Kidney capillary endothelial cell (primary cell): ENCODE results near the gene ZFHX3.

Experiments used
- DNase-seq: peaks from one replicate; pipeline ENCODE4 v3.0.0-alpha.2; 2018; ENCODE audit warnings: low spot score

Gene ZFHX3

GRCh38 chr16:73054813-73055482 is 7.0 kb upstream of the ZFHX3 start:
- no peak for DNase-seq

- DNase-seq = no peak
Measured at GRCh38 chr16:73054498-73054812, 6.5 kb upstream of the ZFHX3 start.

DNA sequence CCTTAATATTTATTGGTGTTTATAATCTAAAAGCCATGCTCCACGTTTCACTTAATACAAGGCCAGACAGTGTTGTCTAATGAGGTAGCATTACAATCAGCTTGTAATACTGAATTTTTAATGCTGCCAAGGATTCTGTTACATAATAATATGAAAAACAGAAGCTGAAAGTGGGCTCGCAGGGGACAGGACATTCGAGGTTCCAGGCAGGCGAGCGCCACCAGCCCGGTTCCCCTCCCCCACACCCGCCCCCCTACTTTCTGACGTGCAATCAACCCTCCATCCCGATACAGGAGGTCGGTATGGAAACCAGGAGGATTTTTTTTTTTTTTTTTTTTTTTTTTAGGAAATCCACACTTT is 6.2 kb upstream of the ZFHX3 start:
- DNase-seq = no peak

DNA sequence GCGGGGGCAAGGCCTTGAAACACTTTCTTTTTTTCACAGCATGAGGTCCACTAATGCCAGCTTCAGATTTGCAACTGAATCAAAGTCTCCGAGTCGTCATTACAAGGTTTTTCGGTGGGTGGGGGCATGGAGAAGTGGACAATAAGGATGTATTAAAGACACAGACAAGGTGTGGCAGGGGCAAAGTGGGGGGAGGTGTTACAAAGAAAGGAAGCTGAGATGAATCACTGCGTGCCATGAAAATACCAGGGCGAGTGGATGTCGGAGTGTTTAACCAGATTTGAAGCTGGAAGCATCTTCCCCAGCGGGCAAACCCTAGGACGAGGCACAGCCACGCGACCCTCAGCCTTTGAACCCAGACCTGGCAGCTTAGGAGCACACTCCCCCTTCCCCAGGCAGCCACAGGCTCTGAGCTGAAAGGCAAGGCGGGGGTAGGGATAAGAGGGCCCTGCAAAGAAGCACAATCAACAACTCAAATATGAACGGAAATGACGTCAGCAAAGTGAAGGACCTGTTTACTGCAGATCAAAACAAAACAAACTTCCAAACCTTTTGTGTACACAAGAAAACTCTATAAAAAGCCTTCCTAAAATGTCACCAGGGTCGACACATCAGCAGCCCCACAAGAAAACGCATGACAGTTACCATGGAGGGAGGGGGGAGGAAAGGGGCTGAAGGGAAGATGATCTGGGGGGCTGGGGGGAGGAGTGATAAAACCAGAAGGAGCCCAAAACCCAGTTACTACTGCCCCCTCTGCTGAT is 5.6 kb upstream of the ZFHX3 start:
- peak; percentile 96 for DNase-seq

DNA sequence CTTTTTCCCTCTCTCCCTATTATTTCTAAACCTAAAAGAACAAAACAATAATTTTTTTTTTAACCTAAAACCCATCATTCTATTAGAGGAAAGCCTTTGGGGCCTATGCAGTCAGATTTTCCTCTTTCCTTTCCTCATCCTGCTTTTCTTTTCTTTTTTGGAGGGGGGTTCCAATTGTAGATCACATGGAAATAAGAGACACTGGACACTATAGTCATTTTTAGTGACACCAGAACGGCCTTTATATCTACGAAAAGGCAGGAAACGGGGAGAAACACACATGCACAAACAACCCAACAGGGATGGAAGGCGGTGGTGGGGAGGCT is 5.1 kb upstream of the ZFHX3 start:
- no peak for DNase-seq

DNA sequence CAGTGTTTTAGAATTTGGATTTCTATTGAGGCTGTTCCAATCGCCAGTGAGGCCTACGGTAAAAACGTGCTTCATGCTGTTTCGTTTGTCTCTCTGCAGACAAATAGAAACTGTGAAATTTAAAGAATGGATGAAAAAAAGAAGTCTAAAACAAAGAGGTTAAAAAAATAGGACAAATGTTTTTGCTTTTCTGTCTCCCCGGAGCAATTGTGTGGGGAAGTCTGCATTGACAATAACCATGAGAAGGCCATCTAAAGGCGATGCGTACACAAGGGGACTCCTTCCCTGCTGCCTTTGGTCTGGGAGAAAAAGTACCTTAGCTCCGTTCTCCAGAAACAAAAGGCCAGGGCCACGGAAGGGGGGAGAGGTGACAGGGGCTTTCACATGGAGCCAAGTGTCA is 4.6 kb upstream of the ZFHX3 start:
- no peak for DNase-seq

- no peak for DNase-seq
Measured at GRCh38 chr16:73051961-73052360, 4.0 kb upstream of the ZFHX3 start.

GRCh38 chr16:73051226-73051625 is 3.3 kb upstream of the ZFHX3 start:
- no peak for DNase-seq

DNA sequence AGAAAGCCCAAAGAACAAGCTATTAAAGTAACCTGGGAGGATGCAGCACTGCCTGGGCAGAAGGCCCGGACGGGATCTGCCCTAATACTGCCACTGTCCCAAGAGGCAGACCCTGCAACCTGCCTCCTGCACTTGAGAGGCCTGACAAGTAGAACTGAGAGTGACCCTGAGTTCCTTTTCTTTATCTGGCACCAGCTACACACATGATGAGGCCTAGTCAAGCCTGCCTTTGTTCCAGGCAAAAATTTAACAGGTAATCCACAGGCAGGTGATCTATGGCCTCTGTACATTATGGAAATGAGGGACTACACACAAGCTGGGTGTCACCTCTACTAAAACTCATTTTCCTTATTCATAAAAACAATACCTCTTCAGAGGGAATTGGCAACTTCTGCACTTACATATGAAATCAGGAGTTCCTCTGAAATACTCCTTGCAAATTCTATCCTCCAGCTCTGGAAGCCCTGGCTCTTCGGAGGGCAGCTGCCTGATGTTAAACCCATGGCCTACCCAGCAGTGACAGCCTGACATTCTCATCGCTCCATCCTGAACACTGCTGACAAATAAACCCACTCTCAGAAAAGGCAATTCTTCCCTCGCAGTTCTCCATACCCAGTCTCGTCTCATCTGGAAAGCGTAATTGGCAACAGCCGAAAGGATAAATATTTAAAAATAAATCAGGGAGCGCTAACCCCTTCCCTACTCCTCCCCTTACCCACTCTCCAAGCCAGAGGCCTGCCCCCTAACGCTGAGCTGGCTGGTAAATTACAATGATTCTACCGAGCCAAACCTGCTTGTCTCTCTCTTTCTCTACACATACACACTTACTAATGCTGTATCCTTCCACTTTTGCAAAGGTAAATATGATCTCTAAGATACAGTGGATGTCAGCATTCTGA is 2.5 kb upstream of the ZFHX3 start:
- DNase-seq = no peak

DNA sequence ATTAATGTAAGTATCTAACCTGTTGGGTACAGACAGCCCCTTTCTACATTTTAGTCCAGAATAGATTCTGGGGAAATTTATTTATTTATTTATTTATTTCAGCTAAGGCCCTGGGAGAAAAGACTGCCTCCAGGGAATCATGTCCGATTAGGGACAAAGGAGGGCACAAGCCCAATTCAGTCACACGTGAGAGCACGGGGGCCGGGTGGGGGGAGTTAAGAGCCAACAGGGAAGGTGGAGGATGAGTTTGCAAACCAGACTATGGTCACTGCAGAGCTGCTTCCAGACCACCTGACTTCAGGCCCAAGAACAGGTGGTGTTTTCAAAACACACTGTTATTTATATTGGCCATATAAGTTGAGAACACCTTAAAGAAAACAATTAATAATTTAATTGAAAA is 1.6 kb upstream of the ZFHX3 start:
- no peak for DNase-seq

- DNase-seq = no peak
Measured at GRCh38 chr16:73049091-73049490, 1.2 kb upstream of the ZFHX3 start.

- no peak for DNase-seq
Measured at GRCh38 chr16:73048292-73049080, 558 bp upstream of the ZFHX3 start.

- no peak for DNase-seq
Measured at GRCh38 chr16:73047221-73047535, 750 bp downstream of the ZFHX3 start.

DNA sequence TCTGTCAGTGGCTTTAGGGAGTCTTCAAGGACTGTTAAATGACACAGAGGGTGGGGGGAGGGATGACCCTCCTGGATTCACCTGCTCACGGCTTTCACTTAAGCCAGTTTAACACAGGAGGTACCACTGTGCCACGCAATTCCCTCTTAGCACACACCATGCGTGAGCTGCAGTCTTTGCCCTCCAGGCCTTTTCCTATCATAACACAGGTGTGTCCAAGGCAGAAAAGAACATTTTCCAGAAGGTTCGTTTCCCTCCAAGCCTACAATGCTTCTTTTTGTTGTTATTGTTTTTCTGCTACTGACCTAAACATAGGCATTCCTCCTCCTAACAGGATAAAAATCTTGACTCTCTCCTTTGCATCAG is 1.1 kb downstream of the ZFHX3 start:
- DNase-seq = no peak

- DNase-seq = no peak
Measured at GRCh38 chr16:73046202-73046848, 1.6 kb downstream of the ZFHX3 start.

DNA sequence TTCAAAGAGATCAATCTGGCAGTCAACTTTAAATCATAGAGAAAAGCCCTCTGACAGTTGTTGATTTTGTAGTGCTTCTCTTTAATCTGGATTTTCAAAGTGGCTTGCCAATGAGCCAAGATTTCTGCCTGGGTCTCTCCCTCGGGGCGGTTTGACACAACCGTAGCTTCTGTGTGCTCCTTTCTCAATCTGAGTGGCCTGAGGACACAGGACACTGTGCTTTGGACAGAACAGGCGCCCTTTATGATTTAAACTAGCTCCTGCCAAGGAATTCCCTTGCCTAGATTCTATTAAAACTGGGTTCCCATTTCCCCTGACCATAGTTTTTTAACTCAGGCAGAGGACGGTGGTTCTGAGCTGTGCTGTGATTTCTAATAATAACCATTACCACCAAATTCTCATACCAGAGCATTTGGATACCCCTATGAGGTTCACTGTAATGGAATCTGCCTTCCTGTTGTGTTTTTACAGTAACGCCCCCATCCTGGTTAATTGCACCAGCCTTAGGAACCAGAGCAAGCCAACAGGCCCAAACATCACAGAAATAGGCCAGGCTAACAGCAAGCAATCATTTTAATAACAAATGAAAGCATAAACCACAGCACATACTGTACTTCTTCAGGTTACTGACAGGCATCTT is 4.0 kb downstream of the ZFHX3 start:
- DNase-seq = no peak

DNA sequence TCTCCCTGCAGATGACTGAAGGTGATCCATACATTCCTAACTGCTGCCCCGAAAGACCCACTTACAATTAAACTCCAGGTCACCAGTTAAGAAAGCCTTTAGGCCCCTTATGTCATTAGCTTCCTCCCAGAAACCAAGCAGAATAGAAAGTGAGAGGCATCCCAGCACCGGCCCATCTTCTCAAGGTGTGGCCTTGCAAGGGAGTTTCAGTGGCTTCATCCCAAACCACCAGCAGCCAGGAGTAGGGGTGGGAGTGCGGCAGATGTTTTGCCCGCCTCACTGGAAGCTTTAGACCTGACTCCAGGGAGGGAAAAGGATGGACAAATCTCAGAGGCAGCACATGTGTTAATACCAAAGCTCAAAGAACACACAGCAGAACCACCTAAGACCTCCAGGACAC is 5.1 kb downstream of the ZFHX3 start:
- DNase-seq = no peak

DNA sequence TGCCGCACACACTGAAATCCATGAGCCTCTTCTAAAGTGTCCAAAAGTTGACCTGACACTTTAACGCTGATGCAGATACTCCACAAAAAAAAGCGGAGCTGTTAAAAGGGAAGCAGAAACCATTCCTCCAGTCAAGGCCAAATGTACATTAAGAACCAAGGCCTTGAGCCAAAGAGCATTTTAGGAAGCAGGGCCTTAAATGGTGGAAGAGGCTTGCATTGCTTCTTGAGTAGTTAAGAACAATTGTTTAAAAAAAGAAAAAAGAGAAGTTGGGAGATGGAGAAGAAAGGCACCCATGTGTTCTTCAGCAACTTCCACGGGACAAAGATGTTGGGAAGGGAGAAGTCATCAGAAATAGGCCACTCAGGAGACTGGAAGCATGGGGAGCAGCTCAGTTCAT is 6.3 kb downstream of the ZFHX3 start:
- no peak for DNase-seq

- DNase-seq = no peak
Measured at GRCh38 chr16:73040735-73041402, 7.1 kb downstream of the ZFHX3 start.

- no peak for DNase-seq
Measured at GRCh38 chr16:73040136-73040535, 7.8 kb downstream of the ZFHX3 start.
